ENCODE measurements around the gene NBEAL2. TPM values are rescaled to one million over a fixed set of nuclear protein-coding genes. Genes with fewer than 3 reads are reported as not detected.

The NBEAL2 gene
- total and polyA plus RNA-seq, 2 of the 8 experiments (the other 6 are each of a cell fraction or from before 2014, with no cell fraction given): 27.3 to 46.9 TPM

GRCh38 chr3:46986055-46986730, 6.7 kb downstream of the NBEAL2 start:
- 98% methylated on average over 4 of the region's 4 CpGs; no CpG with 5 or more reads in 1 of the 2 experiments for WGBS, 2 experiments (ENCODE audit: extremely low coverage in 1 of 2, insufficient coverage in 1 of 2, insufficient read length in 1 of 2, insufficient replicate concordance in 2 of 2, low coverage in 1 of 2, low lambda C conversion rate in 2 of 2, missing lambda C conversion rate in 1 of 2)
- Histone ChIP-seq H4K20me1 (replicated peaks in 1 of 2; ENCODE audit: control insufficient read depth in 1 of 2, insufficient read depth in 2 of 2, low read length in 2 of 2) (peaks cover 4 to 19% of the 10 kb centered on the region in 2 experiments), H2BK5ac (ENCODE audit: low read depth, low read length) (no peak overlapping the region), H3K36me3 (ENCODE audit: control insufficient read depth in 2 of 4, insufficient read depth in 4 of 4, low read length in 3 of 4) (no peaks in the 10 kb centered on the region; a peak in 1 of 8 replicates), H2AFZ (ENCODE audit: low read length) (no peak overlapping the region), H3K27me3 (replicated peaks in 1 of 4; ENCODE audit: control insufficient read depth in 3 of 4, extremely low read depth in 1 of 4, insufficient read depth in 3 of 4, low read length in 3 of 4) (peaks cover 0 to 4% (median 0%) of the 10 kb centered on the region in 4 experiments; a peak in 1 of 7 replicates), H4K91ac (replicated peaks; ENCODE audit: insufficient read length, low read length) (no peak overlapping the region), H3K4me1 (replicated peaks in 1 of 4; ENCODE audit: control insufficient read depth in 3 of 4, insufficient read depth in 4 of 4, low read length in 3 of 4) (peaks cover 3 to 37% (median 16%) of the 10 kb centered on the region in 4 experiments), H2BK12ac (ENCODE audit: low read depth, low read length) (no peak overlapping the region), H2BK120ac (replicated peaks; ENCODE audit: low read depth, low read length) (no peak overlapping the region), H2AK5ac (ENCODE audit: low read depth, low read length) (no peak overlapping the region), H3K23ac (ENCODE audit: insufficient read length) (no peak overlapping the region), H3K9ac (replicated peaks in 1 of 4; ENCODE audit: extremely low read depth in 1 of 4, low read depth in 3 of 4, low read length in 3 of 4) (no peak overlapping the region), H3K4ac (replicated peaks; ENCODE audit: insufficient read length, low read depth, low read length) (no peak overlapping the region), H2BK20ac (ENCODE audit: low read length) (no peak overlapping the region), H3K56ac (replicated peaks; ENCODE audit: insufficient read length, low read depth, low read length) (no peak overlapping the region), H4K8ac (ENCODE audit: extremely low read depth, insufficient read depth, low read length) (no peak overlapping the region), H3K4me3 (ENCODE audit: extremely low read depth in 1 of 4, insufficient read depth in 2 of 4, low read depth in 3 of 4, low read length in 4 of 4) (no peak overlapping the region), H2BK15ac (ENCODE audit: low read length) (0 out of 2 replicates have a peak overlapping the region, but pooled peaks have one; percentile 40), H3K9me3 (ENCODE audit: insufficient read depth in 2 of 2, low read depth in 1 of 2, low read length in 1 of 2) (no peaks in the 10 kb centered on the region), H3K18ac (ENCODE audit: extremely low read depth, low read length) (no peak overlapping the region), H3K79me1 (ENCODE audit: low read depth, low read length) (no peaks in the 10 kb centered on the region), H3K79me2 (ENCODE audit: control insufficient read depth in 1 of 2, insufficient read depth in 2 of 2, low read length in 2 of 2) (no peaks in the 10 kb centered on the region; a peak in 1 of 4 replicates), H3K14ac (ENCODE audit: insufficient read length) (no peak overlapping the region), H3K23me2 (ENCODE audit: low read depth, low read length) (no peaks in the 10 kb centered on the region), H3K4me2 (ENCODE audit: insufficient read depth in 1 of 2, low read depth in 2 of 2, low read length in 2 of 2) (no peak overlapping the region), H4K5ac (ENCODE audit: insufficient read length, low read depth, low read length) (no peak overlapping the region), H3K27ac (ENCODE audit: low read depth, low read length) (no peak overlapping the region)
- TF ChIP-seq HDAC6 (IDR thresholded peaks at IDR 0.05; ENCODE audit: low read depth, low read length): no peak
- no peak for TF ChIP-seq KDM4A (IDR thresholded peaks at IDR 0.05; ENCODE audit: low read depth, low read length, severe bottlenecking)
- DNase-seq (ENCODE audit: low read depth in 1 of 2, low spot score in 2 of 2): no peak
- ChIA-PET POLR2A (ENCODE audit: partially characterized antibody) (interaction anchor here (1.5 kb wide), 1 partner anchor 20 kb away, joined by 3 read pairs; no protein-coding TSS in a partner anchor), CTCF (ENCODE audit: partially characterized antibody) (interaction anchor here (1.5 to 13.0 kb wide), 4 partner anchors 17 to 138 kb away, joined by 3 to 130 read pairs (median 6); no protein-coding TSS in a partner anchor)
- no peak for FAIRE-seq
